GM18508 (cell line): ENCODE results near the gene ADNP2.

Experiments used
- ATAC-seq: cut with Tn5 transposase; IDR thresholded peaks from one replicate; pipeline ENCODE4 v1.9.1; 2021; ENCODE audit warnings: moderate number of reproducible peaks; ENCODE audit not compliant: insufficient read depth, unreplicated experiment

The ADNP2 gene

DNA sequence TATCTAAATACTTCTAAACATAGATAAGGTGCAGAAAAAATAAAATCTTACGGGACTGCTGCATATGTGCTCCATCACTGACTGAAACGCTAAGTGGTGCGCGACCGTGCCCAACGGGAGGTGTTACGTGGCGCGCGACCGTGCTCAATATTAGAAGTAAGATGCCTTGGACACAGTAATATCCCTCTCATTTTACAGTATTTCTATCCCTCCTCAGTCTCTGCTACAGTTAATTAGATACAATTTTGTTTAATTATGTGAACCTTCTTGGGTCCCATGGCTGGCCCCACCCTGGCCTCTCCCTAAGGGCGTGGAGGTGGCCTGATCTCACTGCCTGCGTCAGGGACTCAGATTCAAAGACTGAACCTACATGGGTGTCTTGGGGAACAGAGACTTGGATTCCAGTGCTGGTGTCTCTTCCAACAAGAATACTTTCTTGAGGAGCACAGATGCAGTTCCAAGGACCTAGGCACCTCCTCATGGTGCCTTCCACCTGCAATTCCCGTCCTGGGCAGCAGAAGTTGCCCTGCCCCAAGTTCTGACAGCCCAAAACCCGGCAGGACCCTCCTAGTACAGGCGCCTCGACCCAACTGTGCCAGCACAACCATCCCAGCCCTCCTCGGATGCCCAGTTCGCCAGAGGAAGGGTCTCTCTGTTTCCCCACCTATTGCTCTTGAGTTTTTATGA is 79.0 kb downstream of the ADNP2 start:
- ATAC-seq, result no peak

- no peak for ATAC-seq
Observed at GRCh38 chr18:80188643-80189530, 79.8 kb downstream of the ADNP2 start.

GRCh38 chr18:80189531-80189865 is 80.4 kb downstream of the ADNP2 start:
- no peak for ATAC-seq
